ENCODE data around the gene KRT3. TPM values are rescaled to one million over a fixed set of nuclear protein-coding genes. Genes with fewer than 3 reads are reported as not detected.

The KRT3 gene
- total and polyA plus RNA-seq, 2 donors (not counting 1 experiment from before 2014, with no cell fraction given): not detected

DNA sequence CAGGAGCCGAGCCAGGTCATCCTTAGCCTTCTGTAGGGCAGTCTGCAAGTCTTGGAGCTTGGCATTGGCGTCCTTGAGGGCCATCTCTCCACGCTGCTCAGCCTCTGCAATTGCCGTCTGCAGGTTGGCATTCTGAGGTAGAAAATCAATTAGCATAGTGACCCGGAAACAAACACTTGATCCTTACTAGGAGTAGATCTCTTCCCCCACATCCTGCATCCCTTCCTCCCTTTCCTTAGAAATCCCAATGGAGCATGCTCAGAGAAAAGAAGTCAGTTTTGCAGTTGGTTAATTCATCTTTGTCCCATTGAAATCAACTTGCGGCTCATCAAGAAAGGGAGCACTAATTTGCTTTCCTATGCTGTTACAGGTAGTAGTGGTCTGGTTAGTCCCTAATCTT, 24.8 kb downstream of the KRT3 start:
- H3K9me3 Mint-ChIP-seq (ENCODE audit: insufficient read depth): no peaks in the 10 kb centered on the region
- POLR2A ChIA-PET: no interaction called here
- no peak overlapping the region for H3K9ac ChIP-seq (ENCODE audit: low read length)

GRCh38 chr12:52769946-52770345, 26.0 kb downstream of the KRT3 start:
- H3K4me3 ChIP-seq (ENCODE audit: control extremely low read depth in 1 of 5, extremely low read depth in 1 of 5, insufficient read depth in 1 of 5, low read depth in 2 of 5, low read length in 4 of 5): no peak overlapping the region
- ATAC-seq (ENCODE audit: low read depth): no peak
- H3K27me3 ChIP-seq (replicated peaks in 1 of 4; ENCODE audit: control extremely low read depth in 1 of 4, control insufficient read depth in 3 of 4, insufficient read depth in 4 of 4, low read length in 3 of 4): peaks cover 0 to 14% (median 0%) of the 10 kb centered on the region in 4 experiments
- H3K4me1 Mint-ChIP-seq: no peaks in the 10 kb centered on the region
- no peak overlapping the region for H3K27ac Mint-ChIP-seq
- H3K36me3 ChIP-seq (replicated peaks in 1 of 2; ENCODE audit: control extremely low read depth in 1 of 2, control insufficient read depth in 1 of 2, extremely low read depth in 1 of 2, insufficient read depth in 2 of 2, low read length in 1 of 2): no peaks in the 10 kb centered on the region
- ChIA-PET CTCF (no interaction called here), POLR2A (no interaction called here)
- intact Hi-C loops (cut with micrococcal nuclease): no loop called here
- no peaks in the 10 kb centered on the region for H4K20me1 ChIP-seq (ENCODE audit: control insufficient read depth, insufficient read depth, low read length, poor library complexity, severe bottlenecking)
- no peak for TF ChIP-seq CTCF (IDR thresholded peaks at IDR 0.05)
- no peak for TF ChIP-seq EZH2 (IDR thresholded peaks at IDR 0.05; ENCODE audit: borderline replicate concordance, insufficient read depth, low read depth, low read length, poor library complexity, severe bottlenecking)
- peaks cover 23% of the 10 kb centered on the region for H3K27me3 Mint-ChIP-seq
- no peak overlapping the region for H3K27ac ChIP-seq (ENCODE audit: low read length in 2 of 2)
- no peak overlapping the region for H3K4me3 Mint-ChIP-seq
- no peaks in the 10 kb centered on the region for H3K4me1 ChIP-seq (ENCODE audit: control insufficient read depth in 2 of 2, insufficient read depth in 2 of 2, low read length in 2 of 2)
- no peak for DNase-seq
- H3K4me2 ChIP-seq (replicated peaks; ENCODE audit: low read depth, low read length, poor library complexity, severe bottlenecking): no peak overlapping the region
- no peaks in the 10 kb centered on the region for H3K9me3 Mint-ChIP-seq (ENCODE audit: insufficient read depth)
- no peak overlapping the region for H2AFZ ChIP-seq (ENCODE audit: insufficient read depth, low read depth, low read length, poor library complexity, severe bottlenecking)
- H3K9ac ChIP-seq (ENCODE audit: low read length): no peak overlapping the region
- H3K79me2 ChIP-seq (ENCODE audit: control insufficient read depth, insufficient read depth, low read length): no peaks in the 10 kb centered on the region
- no peaks in the 10 kb centered on the region for H3K9me3 ChIP-seq (ENCODE audit: control extremely low read depth in 1 of 3, control insufficient read depth in 2 of 3, insufficient read depth in 1 of 3, low read length in 2 of 3)

More for the DNA sequence above, 24.8 kb downstream of the KRT3 start:
- peaks cover 0 to 2% (median 0%) of the 10 kb centered on the region in 3 donors for H3K9me3 ChIP-seq (ENCODE audit: control extremely low read depth in 1 of 3, control insufficient read depth in 2 of 3, insufficient read depth in 1 of 3, low read length in 2 of 3)
- H3K4me1 Mint-ChIP-seq: no peaks in the 10 kb centered on the region
- H3K4me1 ChIP-seq (ENCODE audit: control insufficient read depth in 2 of 2, insufficient read depth in 2 of 2, low read length in 2 of 2): no peaks in the 10 kb centered on the region
- no peak overlapping the region for H3K27ac ChIP-seq (ENCODE audit: low read length in 2 of 2)
- no peak overlapping the region for H3K4me3 Mint-ChIP-seq
- H3K4me3 ChIP-seq (ENCODE audit: control extremely low read depth in 1 of 5, extremely low read depth in 1 of 5, insufficient read depth in 1 of 5, low read depth in 2 of 5, low read length in 4 of 5): no peak overlapping the region
- H3K27me3 ChIP-seq (replicated peaks in 1 of 4; ENCODE audit: control extremely low read depth in 1 of 4, control insufficient read depth in 3 of 4, insufficient read depth in 4 of 4, low read length in 3 of 4): peaks cover 0 to 15% (median 0%) of the 10 kb centered on the region in 4 experiments
- no peaks in the 10 kb centered on the region for H3K36me3 ChIP-seq (replicated peaks in 1 of 2; ENCODE audit: control extremely low read depth in 1 of 2, control insufficient read depth in 1 of 2, extremely low read depth in 1 of 2, insufficient read depth in 2 of 2, low read length in 1 of 2)
- H2AFZ ChIP-seq (ENCODE audit: insufficient read depth, low read depth, low read length, poor library complexity, severe bottlenecking): no peak overlapping the region
- DNase-seq: no peak
- TF ChIP-seq EZH2 (IDR thresholded peaks at IDR 0.05; ENCODE audit: borderline replicate concordance, insufficient read depth, low read depth, low read length, poor library complexity, severe bottlenecking): no peak
- TF ChIP-seq CTCF (IDR thresholded peaks at IDR 0.05): no peak
- no peaks in the 10 kb centered on the region for H3K79me2 ChIP-seq (ENCODE audit: control insufficient read depth, insufficient read depth, low read length)
- no peaks in the 10 kb centered on the region for H4K20me1 ChIP-seq (ENCODE audit: control insufficient read depth, insufficient read depth, low read length, poor library complexity, severe bottlenecking)
- H3K4me2 ChIP-seq (replicated peaks; ENCODE audit: low read depth, low read length, poor library complexity, severe bottlenecking): no peak overlapping the region
- 77% methylated on average over 4 of the region's 6 CpGs for WGBS (ENCODE audit: insufficient coverage)
- intact Hi-C loops (cut with micrococcal nuclease): no loop called here
- H3K27me3 Mint-ChIP-seq: peaks cover 29% of the 10 kb centered on the region
- ATAC-seq (ENCODE audit: low read depth): no peak
- H3K27ac Mint-ChIP-seq: no peak overlapping the region
- CTCF ChIA-PET: no interaction called here
